NK-92 treated with Interleukin-12 subunit alpha and Interleukin-12 subunit beta, amount 100 ng/mL, for 24 hours (cell line): ENCODE data around the gene TMEM259.

Experiments
- DNase-seq: peaks from one replicate; lab custom pipeline; 2025; lab: John Stamatoyannopoulos, UW

The TMEM259 gene

DNA sequence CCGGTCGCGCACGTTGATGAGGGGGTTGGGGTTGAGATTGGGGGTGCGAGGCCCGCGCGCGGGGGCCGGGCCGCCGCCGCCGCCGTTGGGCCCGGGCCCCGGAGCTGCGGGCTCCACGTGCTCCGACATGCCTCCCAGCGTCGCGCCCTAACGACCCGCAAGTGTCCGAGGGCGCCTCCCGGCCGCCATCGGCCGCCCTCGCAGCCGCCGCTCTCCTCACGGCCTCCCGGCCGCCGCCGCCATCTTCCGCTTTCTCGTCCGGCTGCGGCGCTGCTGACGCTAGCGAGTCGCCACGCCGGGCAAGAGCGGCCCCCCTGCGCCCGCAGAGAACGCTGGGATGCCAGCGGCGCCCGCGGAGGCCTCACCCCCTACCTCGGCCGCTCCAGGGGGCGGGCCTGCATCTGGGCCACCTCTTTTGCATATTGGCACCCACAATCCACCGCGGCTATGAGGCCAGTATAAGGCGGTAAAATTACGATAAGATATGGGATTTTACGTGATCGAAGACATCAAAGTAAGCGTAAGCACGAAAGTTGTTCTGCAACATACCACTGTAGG is at the start of gene TMEM259:
Gene TMEM259 (minus strand): TSS at position 256 of the 558 bp plus-strand sequence. CDS start 127 bp downstream, at position 129.
- DNase-seq: peak; percentile 96

DNA sequence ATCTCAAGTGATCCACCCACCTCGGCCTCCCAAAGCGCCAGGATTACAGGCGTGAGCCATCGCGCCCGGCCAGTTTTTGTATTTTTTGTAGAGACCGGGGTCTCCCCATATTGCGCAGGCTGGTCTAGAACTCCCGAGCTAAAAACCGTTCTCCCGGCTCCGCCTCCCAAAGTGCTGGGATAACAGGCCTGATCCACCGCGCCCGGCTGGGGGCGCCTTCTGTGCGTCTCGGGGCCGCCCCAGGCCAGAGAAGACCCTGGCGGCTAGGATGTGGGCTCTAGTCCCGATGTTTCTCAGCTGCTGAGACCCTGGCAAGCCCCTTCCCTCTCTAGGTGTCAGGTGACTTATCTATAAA is 49.6 kb upstream of the TMEM259 start:
- no peak for DNase-seq

DNA sequence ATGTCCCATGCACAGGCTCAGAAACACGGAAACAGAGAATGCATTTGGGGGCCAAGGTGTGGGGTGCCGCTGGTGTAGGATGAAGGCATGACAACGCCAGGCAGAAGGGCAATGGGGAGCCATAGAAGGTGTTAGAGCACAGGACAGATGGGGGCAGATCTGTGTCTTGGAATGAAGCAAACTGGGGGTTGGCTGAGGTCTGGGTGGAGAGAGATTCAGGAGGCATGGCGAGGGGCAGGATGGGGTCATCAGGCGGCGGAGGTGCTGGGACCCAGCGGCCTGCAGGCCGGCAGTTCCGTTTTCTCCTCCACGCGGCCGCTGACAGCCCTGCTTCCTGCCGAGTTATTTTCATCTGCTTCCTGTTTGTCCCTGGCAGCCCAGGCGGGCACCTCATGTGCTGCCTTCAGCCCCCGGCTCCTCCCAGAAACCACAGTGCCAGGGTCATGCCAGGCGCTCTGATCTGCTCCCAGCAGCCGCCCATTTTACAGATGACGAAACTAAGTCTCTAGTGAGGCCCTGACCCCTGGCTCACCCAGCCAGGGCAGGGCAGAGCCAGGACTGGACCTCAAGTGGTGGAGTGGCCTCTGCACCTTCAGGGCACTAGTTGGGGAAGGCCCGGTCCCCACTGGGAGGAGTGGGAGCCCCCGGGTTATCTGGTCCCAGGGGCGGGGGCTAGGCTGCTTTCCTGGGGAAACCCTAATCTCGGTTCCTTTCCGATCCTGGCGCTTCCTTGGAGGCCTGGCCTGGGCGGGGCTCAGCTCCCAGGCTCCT is 48.3 kb upstream of the TMEM259 start:
- DNase-seq: peak; percentile 74

DNA sequence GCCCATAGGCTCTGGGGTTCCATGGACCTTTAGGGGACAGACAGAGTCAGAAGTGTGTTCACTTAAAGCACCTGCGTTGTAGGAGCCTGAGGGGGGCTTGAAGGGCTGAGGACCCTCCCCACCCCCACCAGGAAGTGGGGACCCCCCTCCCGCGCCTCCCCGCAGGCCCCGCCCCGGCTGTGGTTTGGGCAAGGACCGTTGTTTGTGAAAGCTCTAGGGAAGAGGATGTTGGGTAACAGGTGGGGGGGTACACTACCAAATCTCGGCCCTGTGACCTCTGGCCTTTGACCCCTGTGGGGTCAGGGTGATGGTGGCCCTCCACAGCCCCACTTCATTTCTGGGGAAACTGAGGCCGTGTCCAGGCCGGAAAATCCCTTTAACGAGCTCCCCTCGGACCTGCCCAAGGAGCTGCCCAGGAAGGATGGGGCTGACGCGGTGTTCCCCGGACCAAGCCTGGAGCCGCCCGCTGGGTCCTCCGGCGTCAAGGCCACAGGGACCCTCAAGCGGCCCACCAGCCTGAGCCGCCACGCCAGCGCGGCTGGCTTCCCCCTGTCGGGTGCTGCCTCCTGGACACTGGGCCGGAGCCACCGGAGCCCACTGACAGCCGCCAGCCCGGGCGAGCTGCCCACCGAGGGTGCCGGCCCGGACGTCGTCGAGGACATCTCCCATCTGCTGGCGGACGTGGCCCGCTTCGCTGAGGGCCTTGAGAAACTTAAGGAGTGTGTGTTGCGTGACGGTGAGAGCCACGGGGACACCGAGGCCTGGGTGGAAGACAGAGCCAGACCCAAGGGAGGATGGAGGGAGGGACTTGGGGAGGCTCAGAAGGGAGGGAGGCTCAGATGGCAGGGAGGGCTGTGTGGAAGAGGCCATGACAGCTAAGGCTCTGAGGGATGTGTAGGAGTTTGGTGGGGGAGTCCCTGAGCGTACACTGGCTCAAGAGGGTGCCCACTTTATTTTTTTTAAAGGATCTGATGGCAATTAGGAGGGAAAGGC is 47.4 kb upstream of the TMEM259 start:
- peak; percentile 80 for DNase-seq

DNA sequence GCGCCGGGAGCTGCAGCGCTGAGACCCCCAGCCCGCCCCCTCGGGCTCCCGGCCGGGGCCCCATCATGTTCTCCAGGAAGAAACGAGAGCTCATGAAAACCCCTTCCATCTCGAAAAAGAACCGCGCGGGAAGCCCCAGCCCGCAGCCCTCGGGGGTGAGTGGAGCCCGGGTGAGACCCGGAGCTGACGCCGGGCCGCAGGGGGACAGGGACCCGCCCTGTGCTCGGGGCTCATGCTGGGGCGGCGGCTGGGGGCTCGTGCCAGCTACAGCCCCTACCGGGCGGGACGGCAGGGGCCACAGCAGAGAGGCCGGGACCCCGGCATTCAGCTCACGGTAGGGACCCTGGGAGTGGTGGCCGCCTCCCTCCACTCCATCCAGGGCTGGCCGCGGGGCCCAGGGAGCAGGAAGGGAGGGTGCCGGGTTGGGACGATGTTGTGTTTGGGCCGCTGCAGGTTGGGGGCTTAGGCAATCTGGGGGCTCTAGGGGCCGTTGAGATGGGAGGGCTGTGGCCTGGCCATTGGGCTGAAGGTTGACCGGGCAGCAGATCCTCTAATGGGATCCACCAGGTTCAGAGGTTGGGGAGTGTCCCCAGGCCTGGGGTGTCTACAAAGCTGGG is 46.5 kb upstream of the TMEM259 start:
- peak; percentile 63 for DNase-seq

DNA sequence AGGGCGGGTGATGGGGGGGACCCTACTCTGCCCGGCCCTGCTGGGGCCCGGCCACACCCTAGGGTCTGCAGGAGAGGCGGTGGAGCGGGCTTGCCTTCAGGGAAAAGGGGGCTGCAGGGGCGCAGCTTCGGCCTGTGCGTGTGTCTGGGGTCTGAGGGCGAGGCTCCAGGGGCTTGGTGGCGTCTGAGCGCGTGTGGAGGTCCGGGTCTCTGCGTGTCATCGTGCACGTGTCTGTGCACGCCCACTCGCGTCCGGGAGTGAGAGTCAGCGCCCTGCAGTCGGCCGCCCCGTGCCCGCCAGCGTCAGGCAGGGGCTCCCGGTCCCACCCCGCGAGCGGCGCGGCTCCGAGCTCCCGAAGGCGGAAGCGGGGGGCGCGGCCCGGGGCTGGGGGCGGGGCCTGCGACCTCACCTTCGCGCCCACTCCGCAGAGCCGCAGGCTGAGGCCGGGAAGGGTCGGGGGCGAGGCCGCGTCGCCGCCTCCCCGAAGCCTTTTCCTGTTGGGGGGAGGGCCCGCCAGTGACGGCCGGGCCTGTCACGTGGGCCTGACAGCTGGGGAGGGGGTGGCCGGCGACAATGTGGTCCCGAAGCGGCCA is 45.9 kb upstream of the TMEM259 start, which contains the start of gene ARHGAP45:
Gene ARHGAP45 (plus strand): TSS at position 420 of the 593 bp plus-strand sequence. CDS start 239 bp downstream, outside the sequence.
- peak; percentile 80 for DNase-seq

DNA sequence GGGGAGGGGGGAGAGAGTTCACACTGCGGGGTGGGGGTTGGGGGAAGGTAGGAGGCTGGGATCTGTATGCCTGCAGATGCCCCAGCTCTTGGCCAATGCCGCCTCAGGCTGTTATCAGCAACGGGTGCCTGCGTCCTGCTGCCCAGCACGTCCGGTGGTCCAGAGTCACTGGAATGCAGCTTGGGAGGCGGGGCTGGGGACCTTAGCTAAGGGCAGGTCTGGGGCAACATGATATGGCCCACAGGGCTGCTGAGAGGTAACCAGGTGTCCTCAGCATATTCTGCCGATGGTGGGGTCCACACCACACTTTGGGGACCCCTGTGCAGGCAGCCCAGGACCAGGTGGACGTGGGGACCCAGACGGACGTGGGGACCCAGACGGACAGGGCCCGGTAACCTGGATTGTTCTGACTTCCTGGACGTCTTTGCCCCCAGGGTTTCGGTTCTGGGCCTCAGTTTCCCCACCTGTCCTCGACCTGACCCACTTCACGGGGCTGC is 45.4 kb upstream of the TMEM259 start:
- DNase-seq: no peak

DNA sequence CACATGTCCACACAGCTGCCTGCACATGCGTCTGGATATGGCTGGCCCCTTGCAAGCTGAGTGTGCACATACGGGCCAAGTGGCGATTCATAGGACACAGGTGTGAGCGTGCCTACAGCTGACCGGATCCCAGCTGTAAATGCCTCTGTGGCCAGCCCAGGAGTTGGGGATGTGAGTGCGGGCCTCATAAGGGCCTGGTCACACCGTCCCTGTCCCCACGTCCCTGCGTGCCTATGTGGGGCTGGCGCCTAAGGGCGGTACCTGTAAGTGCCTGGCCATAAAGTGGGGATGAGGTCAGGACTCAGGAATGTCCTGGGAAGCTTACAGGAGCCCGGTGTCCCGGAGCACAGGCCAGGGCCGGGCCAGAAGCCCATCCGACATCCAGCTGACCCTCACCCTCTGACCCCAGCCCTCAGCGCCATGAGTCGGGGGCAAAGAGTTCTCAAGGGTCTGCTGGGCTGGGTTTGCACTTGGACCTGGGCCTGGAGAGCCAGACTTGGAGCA is 44.7 kb upstream of the TMEM259 start:
- DNase-seq: no peak

DNA sequence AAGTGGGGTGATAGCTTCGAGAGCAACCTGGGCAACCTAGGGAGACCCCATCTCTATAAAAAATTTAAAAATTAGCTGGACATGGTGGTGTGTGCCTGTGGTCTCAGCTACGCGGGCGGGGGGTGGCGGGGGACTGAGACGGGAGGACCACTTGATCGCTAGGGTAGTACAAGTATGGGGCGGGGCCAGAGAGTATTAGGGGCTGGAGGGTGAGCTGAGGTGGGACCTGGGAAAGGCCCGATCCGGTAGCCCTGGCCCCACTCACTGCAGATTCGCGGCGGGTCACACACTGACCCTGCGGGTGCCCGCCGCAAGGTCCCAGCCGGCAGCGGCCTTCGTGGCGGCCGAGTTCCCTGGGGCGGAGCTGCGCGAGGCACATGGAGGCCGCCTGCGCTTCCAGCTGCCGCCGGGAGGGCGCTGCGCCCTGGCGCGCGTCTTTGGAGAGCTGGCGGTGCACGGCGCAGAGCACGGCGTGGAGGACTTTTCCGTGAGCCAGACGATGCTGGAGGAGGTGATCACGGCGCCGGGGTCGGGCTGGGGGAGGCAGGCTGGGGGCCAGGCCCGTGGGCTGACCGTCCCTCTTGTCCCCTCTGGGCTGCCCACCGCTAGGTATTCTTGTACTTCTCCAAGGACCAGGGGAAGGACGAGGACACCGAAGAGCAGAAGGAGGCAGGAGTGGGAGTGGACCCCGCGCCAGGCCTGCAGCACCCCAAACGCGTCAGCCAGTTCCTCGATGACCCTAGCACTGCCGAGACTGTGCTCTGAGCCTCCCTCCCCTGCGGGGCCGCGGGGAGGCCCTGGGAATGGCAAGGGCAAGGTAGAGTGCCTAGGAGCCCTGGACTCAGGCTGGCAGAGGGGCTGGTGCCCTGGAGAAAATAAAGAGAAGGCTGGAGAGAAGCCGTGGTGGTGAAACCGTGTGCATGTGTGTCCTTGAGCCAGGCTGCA is 44.0 kb upstream of the TMEM259 start:
- DNase-seq: no peak

DNA sequence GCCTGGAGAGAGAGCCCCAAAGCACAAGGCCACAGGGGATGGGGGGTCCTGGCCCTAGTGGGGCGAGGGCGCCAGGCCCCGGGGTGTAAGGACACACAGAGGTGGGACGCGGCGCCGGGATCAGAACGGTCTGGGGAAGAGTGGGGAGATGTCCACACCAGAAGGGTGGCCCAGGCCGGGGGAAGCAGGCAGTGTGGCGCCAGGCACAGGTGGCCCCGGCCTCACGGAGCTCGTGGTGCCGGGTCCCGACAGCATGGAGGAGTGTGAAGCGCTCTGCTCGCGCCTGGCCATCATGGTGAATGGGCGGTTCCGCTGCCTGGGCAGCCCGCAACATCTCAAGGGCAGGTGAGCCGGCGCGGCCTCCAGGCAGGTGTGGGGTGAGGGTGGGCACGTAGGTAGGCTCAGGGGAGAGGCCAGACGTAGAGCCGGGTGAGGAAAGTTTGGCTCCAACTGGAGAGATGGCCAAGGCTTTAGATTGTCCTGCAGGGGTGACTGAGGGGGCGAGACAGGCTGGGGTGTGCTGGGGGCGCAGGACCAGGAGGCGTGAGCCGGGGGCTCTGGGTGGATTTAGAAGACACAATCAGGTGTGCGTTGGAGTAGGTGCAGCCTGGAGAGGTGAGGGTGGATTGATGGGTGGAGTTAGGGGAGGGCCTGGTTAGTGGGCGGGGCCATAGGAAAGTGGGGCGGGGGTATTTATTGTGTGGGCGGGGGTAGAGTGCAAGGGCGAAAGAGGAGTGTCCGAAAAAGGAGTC is 43.2 kb upstream of the TMEM259 start:
- DNase-seq: no peak

DNA sequence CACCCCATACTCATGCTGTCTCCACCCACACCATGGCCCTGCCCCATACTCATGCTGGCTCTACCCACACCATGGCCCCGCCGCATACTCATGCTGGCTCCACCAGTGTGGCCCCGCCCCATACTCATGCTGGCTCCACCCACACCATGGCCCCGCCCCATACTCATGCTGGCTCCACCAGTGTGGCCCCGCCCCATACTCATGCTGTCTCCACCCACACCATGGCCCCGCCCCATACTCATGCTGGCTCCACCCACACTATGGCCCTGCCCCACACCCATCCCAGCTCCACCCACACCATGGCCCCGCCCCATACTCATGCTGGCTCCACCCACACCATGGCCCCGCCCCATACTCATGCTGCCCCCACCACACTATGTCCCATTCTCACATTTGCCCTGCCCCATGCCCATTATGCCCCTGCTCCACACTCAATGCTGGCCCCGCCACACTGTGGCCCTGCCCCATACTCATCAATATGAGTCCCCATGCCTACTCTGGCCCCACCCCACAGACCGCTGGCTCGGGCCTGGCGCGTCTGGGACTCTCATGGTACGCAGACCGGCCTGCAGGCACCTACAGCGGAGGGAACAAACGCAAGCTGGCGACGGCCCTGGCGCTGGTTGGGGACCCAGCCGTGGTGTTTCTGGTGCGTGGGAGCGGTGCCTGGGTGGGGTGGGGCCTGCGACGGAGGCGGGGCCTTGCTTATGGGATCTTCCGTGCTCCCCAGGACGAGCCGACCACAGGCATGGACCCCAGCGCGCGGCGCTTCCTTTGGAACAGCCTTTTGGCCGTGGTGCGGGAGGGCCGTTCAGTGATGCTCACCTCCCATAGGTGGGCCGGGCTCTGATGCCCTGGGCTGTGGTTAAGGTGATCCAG is 42.3 kb upstream of the TMEM259 start:
- peak; percentile 72 for DNase-seq

DNA sequence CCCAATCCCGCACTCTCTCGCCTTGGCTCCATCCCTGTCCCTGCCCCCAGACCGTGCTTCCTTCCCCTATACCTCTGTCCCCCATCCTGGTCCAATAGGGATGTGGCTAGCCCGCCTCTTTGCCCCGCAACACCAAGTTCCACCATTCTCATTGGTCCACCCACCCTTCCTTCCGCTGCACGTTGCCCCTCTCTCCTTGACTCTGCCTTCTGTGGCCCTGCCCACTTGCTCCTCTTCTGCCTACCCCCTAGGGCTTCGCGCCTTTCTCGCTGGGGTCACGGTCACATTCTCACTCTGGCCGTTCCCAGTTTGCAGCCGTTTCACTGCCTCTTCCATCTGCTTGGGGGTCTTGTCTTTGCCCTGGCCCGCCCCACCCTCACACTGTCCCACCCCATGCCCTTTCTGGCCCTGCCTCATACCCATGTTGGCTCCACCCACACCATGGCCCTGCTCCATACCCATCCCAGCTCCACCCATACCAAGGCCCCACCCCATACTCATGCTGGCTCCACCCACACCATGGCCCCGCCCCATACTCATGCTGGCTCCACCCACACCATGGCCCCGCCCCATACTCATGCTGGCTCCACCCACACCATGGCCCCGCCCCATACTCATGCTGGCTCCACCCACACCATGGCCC is 41.6 kb upstream of the TMEM259 start:
- no peak for DNase-seq

DNA sequence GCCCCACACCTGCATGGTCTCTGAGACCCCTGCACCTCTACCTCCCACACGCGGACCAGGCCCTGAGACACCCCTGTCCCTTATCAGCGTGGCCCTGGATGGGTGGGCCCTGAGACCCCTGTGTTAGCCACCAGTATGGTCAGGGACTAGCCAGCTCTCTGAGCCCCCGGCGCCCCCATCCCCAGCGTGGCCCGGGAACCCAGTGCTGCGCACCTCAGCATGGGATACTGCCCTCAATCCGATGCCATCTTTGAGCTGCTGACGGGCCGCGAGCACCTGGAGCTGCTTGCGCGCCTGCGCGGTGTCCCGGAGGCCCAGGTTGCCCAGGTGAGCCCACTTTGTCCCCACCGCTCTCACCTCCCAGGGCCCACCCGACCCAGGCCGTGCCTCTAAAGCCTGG is 41.1 kb upstream of the TMEM259 start:
- DNase-seq: no peak

DNA sequence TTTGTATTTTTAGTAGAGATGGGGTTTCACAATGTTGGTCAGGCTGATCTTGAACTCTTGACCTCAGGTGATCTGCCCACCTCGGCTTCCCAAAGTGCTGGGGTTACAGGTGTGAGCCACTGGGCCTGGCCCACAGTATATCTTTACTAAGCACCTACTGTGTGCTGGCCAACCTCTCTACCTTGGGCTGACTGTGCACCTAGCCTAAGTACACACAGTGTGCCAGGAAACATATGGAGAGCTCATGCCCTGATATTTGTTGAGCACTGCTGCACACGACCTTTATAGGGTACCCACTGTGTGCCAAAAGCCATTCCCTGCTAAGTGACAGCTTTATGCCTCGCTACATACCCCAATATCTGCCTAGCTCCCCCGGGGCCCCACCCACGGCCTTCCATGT is 39.8 kb upstream of the TMEM259 start:
- DNase-seq: no peak

DNA sequence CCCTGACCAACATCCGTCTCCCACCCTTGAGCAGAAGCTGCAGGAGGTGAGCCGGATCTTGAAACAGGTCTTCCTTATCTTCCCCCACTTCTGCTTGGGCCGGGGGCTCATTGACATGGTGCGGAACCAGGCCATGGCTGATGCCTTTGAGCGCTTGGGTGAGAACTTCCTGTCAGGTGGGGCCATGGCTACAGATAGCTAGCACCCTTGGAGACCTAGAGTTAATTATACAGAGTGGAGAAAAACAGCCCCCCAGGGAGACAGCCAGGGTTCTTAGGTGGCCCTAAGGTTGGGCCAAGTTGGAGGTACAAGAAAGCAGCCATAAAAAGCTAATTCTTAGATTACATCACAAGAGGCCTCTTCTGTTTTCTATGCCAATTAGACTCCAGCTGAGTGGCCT is 37.2 kb upstream of the TMEM259 start:
- DNase-seq: no peak

DNA sequence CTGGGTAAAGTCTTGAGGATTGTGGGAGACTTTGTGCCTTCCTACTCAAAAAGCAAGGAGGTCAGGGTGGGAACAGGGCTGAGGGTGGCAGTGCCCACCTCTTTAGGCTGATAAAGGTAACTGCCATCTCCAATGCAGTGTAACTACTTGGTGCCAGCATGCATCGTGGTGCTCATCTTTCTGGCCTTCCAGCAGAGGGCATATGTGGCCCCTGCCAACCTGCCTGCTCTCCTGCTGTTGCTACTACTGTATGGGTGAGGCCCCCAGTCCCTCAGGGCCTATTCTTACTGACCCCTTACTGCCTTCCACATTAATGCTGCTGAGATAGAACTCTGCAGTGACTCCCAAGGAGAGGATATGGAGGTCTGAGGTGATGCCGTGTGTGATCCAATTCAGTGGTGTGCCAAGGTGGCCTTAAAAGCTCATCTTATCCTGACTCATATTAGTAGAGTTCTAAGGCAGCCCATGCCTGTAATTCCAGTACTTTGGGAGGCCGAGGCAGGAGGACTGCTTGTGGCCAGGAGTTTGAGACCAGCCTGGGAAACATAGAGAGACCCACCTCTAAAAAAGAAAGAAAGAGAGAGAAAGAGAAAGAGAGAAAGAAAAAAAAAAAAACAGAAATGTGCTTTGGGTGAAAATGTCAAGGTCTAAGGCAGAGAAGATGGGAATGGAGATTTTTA is 36.4 kb upstream of the TMEM259 start:
- no peak for DNase-seq

DNA sequence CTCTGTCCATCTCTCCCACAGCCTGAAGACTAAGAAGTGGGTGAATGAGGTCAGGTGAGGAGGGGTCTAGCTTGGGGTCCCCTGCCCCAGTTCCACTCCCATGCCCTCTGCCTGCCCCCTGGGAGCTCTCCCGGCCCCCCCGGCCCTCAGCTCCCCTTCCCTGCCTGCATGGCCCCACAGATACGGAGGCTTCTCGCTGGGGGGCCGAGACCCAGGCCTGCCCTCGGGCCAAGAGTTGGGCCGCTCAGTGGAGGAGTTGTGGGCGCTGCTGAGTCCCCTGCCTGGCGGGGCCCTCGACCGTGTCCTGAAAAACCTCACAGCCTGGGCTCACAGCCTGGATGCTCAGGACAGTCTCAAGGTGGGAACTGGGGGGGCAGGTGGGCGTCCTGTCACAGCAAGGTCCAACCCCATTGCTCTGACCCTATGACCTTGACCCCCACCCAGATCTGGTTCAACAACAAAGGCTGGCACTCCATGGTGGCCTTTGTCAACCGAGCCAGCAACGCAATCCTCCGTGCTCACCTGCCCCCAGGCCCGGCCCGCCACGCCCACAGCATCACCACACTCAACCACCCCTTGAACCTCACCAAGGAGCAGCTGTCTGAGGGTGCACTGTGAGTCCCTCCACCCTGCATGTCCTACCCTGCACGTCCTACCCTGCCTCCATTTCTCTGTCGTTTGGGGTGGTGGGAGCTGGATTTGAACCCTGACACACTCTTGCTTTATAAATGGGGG is 35.1 kb upstream of the TMEM259 start:
- DNase-seq: no peak
